Spinal cord (tissue), 10 donors: ENCODE measurements around the gene MIGA2. TPM values are rescaled to one million over a fixed set of nuclear protein-coding genes. Genes with fewer than 3 reads are reported as not detected.
"Not testable (repeated sequence)": the region's sequence is repeated elsewhere in the genome, so short reads cannot be mapped to it uniquely, and the experiment has no call there.

ENCODE experiments used
- DNase-seq, 6 donors: peaks; one replicate each; pipeline versions ENCODE4 v3.0.0 to v3.0.0-alpha.2; 2013 to 2015; ENCODE audit warnings: low spot score in 6 of 6, low read depth in 4 of 6
- H3K27ac ChIP-seq: one replicate; pipeline ENCODE4 v1.5.1; 2013; ENCODE audit warnings: low read depth, low read length, control low read depth
- H3K27me3 ChIP-seq: one replicate; pipeline ENCODE4 v1.6.1; 2013; ENCODE audit warnings: low read length; ENCODE audit not compliant: control insufficient read depth, insufficient read depth
- H3K36me3 ChIP-seq: one replicate; pipeline ENCODE4 v1.6.1; 2013; ENCODE audit warnings: low read length; ENCODE audit not compliant: control insufficient read depth, insufficient read depth
- H3K4me1 ChIP-seq: one replicate; pipeline ENCODE4 v1.6.1; 2013; ENCODE audit warnings: low read length; ENCODE audit not compliant: control insufficient read depth, insufficient read depth
- H3K4me3 ChIP-seq: one replicate; pipeline ENCODE4 v1.5.1; 2013; ENCODE audit warnings: low read depth, low read length, control low read depth
- H3K9me3 ChIP-seq: one replicate; pipeline ENCODE4 v1.6.1; 2013; ENCODE audit warnings: low read length; ENCODE audit not compliant: control insufficient read depth, insufficient read depth
- WGBS: methylation state at CpG from one replicate; pipeline ENCODE4 v1.1.5; 2013; ENCODE audit warnings: missing lambda C conversion rate; ENCODE audit not compliant: insufficient coverage; 5-methylcytosine and 5-hydroxymethylcytosine counted together
- polyA plus RNA-seq, 2 donors: library from polyadenylated mRNA; unstranded; fragments of 120-200 nt; gene quantifications; one replicate each; pipeline ENCODE4 v1.2.1, GENCODE V29; 2013; ENCODE audit not compliant: insufficient read length in 2 of 2
- total RNA-seq, 2 donors: library from RNA; depleted of rRNA in 1 of 2; stranded (reverse); fragments of 120-200 nt in 1 of 2; fragments of >200 nt in 1 of 2; gene quantifications; one replicate each; pipeline versions ENCODE4 v1.2.3 to v1.2.4, GENCODE V29; 2013 to 2014
- donor health status: healthy.

MIGA2 gene
- total and polyA plus RNA-seq, 4 donors = 21.2 to 35.6 (median 26.9) TPM

DNA sequence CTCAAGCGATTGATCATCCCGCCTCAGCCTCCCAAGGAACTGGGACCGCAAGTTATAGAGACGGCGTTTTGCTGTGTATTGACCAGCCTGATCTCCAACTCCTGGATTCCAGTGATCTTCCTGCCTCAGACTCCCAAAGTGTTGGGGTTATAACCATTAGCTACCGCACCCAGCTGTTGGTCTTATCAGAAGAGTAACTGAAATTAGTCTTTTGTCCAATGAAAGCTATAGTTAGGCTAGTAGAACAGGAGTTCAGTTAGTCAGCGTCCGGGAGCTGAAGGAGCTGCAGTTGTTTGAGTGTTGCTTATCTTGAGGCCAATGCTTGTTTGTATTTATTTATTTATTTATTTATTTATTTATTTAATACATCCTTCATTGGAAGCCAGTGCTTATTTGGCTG, 3.2 kb upstream of the MIGA2 start:
- no peaks in the 10 kb centered on the region for H3K36me3 ChIP-seq
- WGBS = 69% methylated on average over 6 of the region's 8 CpGs
- no peak overlapping the region for H3K27ac ChIP-seq
- no peak overlapping the region for H3K4me3 ChIP-seq
- no peak for DNase-seq
- H3K4me1 ChIP-seq = peaks cover 26% of the 10 kb centered on the region
- H3K27me3 ChIP-seq = no peaks in the 10 kb centered on the region
- no peaks in the 10 kb centered on the region for H3K9me3 ChIP-seq

DNA sequence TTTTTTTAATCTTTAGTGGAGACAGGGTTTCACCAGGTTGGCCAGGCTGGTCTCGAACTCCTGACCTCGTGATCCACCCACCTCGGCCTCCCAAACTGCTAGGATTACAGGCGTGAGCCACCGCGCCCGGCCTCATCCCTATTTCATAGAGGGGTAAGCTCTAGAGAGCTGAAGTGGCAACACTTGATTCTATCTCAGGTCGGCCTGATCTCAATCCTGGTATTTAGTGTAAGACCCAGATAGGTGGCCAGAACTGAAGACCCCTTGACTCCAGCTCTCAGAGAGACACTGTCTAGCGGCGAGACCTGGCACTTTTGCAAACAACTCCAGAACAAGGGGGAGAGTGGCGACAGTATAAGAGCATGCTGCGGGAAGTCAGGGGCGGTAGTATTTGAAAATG, 588 bp upstream of the MIGA2 start:
- peak overlapping the region; percentile 77 for H3K27ac ChIP-seq
- not testable (repeated sequence) for H3K27me3 ChIP-seq, H3K36me3 ChIP-seq, H3K9me3 ChIP-seq, DNase-seq
- peaks cover 21% of the 10 kb centered on the region for H3K4me1 ChIP-seq
- H3K4me3 ChIP-seq = peak overlapping the region; percentile 44
- WGBS = 35% methylated on average over 8 of the region's 13 CpGs

DNA sequence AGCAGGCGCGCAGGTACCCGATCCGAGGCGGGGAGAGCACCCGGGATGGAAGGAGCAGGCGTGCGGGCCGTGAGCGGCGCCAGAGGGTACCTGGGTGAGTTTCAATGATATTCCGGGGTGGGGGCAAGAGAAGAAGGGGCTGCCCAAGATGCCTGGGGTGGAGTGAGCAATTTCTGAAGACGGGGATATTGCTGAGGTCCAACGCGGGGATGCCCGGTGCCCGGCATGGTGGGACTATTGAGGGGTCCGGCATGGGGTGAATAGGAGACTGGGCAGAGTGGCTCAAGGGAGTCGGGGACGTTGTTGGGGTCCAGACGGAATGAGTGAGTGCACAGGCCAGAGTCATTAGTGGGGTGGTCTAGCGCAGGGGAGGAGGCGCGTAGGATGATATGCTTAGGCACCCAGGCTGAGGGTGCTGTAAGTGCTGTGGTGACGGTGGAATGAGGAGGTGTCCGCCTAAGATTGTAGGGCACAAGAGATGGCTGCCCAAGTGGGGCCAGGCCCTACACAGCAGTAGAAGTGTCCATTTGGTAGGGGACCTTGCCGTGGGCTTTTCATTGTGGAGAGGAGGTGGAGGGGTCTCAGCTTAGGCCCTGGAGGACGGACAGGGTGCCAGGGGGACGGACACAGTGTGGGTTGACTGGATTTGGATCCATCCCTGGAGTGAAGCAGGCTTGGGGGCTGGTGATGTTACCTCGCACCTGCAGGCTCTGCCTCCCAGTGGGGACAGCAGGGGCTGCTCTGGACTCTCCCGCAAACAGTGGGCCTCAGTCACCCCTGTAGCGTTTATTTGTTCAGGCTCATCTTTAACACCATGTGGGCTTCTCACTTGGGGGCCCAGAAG, 719 bp downstream of the MIGA2 start:
- peak overlapping the region; percentile 62 for H3K27ac ChIP-seq
- WGBS = 9% methylated on average over 32 of the region's 32 CpGs
- no peaks in the 10 kb centered on the region for H3K27me3 ChIP-seq
- H3K4me1 ChIP-seq = peaks cover 21% of the 10 kb centered on the region
- no peak for DNase-seq
- H3K9me3 ChIP-seq = no peaks in the 10 kb centered on the region
- peak overlapping the region; percentile 95 for H3K4me3 ChIP-seq
- H3K36me3 ChIP-seq = peaks cover 23% of the 10 kb centered on the region

DNA sequence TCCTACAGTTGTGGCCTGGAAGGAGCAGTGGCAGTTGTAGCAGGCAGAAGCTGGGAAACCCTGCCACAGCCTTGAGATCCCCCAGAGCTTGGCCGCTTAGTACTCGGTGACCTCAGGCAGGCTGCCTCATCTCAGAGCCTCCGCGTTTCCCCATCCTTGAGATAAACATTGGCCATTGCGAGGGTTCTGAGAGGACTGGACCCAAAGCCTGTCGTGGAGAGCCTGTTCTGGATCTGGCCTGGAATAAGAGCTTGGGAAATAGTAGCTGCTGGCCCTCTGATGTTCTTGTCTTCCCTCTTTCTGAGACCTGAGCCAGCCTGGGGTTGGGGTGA, 1.3 kb downstream of the MIGA2 start:
- H3K36me3 ChIP-seq = peaks cover 29% of the 10 kb centered on the region
- H3K4me1 ChIP-seq = peaks cover 21% of the 10 kb centered on the region
- DNase-seq = no peak
- no peaks in the 10 kb centered on the region for H3K27me3 ChIP-seq
- WGBS = 66% methylated on average over 5 of the region's 6 CpGs
- peak overlapping the region; percentile 95 for H3K4me3 ChIP-seq
- H3K9me3 ChIP-seq = no peaks in the 10 kb centered on the region
- H3K27ac ChIP-seq = no peak overlapping the region

DNA sequence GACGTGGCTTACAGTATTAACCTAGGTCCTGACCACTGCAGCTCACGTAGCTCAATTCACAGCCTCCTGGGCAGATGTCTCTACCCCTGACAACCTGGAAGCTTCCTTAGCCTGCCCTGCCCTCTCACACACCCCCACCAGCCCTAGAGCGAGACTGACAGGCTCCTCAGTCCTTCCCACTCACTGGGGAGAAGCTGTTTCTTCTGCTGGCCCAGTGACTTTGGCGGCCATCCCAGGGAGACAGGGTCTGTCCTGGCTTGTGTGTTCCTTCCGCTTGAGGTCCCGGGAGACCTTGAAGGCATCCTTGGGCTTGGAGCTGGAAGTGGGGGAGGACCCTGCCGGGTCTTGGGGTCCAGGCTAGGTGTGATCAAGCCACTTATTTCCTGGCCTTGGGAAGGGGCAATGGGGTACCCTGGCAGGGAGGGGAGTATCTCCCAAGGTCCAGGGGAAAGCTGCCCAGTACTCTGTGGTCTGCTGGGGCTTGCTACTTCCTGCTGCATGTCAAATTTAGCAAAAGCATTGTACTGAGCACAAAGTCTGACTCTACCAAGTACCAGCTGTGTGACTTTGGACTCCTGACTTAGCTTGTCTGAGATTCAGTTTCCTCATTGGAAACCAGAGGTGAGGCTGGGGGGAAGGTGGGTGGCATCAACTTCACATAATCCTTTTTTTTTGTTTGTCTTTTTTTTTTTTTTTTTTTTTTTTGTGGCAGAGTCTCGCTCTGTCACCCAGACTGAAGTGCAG, 1.9 kb downstream of the MIGA2 start:
- peak in 1 of 6 donors; percentile 43 for DNase-seq
- H3K27ac ChIP-seq = no peak overlapping the region
- H3K27me3 ChIP-seq = no peaks in the 10 kb centered on the region
- H3K9me3 ChIP-seq = no peaks in the 10 kb centered on the region
- no peak overlapping the region for H3K4me3 ChIP-seq
- peaks cover 21% of the 10 kb centered on the region for H3K4me1 ChIP-seq
- WGBS = 90% methylated on average over 5 of the region's 8 CpGs
- peaks cover 33% of the 10 kb centered on the region for H3K36me3 ChIP-seq

DNA sequence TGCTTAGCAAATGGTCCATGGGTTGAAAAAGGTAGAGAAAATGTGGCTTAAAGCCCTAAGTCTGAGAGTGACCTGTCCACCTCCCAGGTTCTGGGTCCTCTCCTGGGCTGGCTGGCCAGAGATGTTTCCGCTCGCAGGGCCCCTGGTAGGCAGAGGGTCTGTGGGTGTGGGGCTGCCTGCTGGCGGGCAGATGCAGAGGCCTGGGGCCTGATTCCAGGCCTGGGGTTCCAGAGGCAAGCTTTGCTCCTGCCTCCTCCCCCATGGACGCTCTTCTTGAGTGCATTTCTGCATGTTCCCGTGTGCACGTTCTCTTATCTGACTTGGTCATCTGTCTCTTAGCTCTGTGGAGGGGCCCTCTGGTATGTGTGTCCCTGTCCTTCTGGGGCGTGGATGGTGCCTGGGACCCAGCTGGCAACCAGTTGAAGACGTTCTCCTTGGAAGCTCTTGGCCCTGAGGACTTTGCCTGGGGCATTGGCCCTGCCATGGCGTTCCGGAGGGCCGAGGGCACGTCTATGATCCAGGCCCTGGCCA, 3.8 kb downstream of the MIGA2 start:
- no peak for DNase-seq
- Histone ChIP-seq H3K4me1 (peaks cover 21% of the 10 kb centered on the region), H3K27ac (no peak overlapping the region), H3K9me3 (no peaks in the 10 kb centered on the region), H3K4me3 (no peak overlapping the region), H3K36me3 (peaks cover 52% of the 10 kb centered on the region), H3K27me3 (no peaks in the 10 kb centered on the region)
- WGBS = 91% methylated on average over 12 of the region's 12 CpGs

DNA sequence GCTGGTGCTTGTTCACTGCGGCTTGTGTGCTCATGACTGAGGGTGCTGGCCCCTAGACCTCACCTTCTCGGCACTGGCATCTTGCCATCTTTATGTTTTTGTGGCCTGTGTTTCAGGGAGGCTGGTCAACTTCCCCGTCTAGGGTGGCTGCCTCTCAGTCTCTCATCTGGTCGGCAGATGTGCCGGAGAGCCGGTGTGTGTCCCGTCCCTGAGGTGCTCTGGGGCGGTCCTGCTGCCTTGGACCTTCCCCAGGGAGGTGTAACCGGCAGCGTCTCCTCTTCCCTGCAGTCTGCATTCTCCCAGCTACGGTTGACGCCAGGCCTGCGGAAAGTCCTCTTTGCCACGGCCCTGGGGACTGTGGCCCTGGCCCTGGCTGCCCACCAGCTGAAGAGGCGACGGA, 5.6 kb downstream of the MIGA2 start:
- DNase-seq = no peak
- Histone ChIP-seq H3K27ac (no peak overlapping the region), H3K4me3 (no peak overlapping the region), H3K9me3 (no peaks in the 10 kb centered on the region), H3K4me1 (peaks cover 15% of the 10 kb centered on the region), H3K36me3 (peaks cover 69% of the 10 kb centered on the region), H3K27me3 (no peaks in the 10 kb centered on the region)
- WGBS = 84% methylated on average over 14 of the region's 16 CpGs

DNA sequence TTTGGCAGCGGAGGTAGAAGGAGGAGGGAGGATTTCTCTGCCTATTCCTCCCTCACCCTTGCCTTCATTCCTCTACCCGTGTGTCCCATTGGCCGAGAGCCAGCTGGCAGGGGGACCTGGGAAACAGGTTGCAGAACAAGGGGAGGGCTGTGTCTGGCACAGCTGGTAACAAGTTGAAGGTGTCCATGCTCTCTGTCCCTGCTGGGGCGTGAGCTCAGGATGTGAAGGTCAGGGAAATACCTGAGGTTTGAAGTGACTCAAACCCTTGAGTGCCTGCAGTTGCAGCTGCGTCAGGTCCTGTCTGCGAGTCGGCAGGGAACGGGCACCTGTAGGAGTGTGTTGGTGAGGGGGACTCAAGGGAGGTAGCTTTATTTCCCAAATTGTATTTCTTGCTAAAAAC, 16.2 kb downstream of the MIGA2 start:
- no peak overlapping the region for H3K27ac ChIP-seq
- H3K36me3 ChIP-seq = peaks cover 65% of the 10 kb centered on the region
- no peaks in the 10 kb centered on the region for H3K27me3 ChIP-seq
- no peak for DNase-seq
- no peaks in the 10 kb centered on the region for H3K4me1 ChIP-seq
- H3K9me3 ChIP-seq = no peaks in the 10 kb centered on the region
- H3K4me3 ChIP-seq = no peak overlapping the region
- WGBS = 57% methylated on average over 1 of the region's 8 CpGs

DNA sequence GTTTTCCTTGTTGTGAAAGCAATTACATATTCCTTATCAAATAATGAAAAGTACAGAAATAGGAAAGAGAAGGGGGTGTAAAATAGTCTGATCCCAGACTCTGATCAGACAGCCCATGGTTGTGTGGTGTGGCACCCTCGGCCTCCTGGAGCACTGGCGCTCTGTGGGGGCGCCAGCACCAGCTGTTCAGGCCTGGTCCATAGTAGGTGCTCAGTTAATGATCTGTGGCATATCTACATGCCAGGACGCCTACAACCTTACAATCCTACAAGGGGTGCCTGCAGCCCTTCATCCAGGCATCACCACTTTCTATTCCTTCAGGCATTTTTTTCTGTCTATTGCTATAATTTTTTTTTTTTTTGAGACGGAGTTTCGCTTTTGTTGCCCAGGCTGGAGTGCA, 16.6 kb downstream of the MIGA2 start:
- H3K27me3 ChIP-seq = no peaks in the 10 kb centered on the region
- no peaks in the 10 kb centered on the region for H3K9me3 ChIP-seq
- H3K4me1 ChIP-seq = no peaks in the 10 kb centered on the region
- H3K4me3 ChIP-seq = no peak overlapping the region
- no peak overlapping the region for H3K27ac ChIP-seq
- 100% methylated on average over 3 of the region's 6 CpGs for WGBS
- peaks cover 60% of the 10 kb centered on the region for H3K36me3 ChIP-seq
- no peak for DNase-seq
